Measurements from ENCODE around the gene ITGB6.

- peak; percentile 84 to 85 for TF ChIP-seq JUN (IDR thresholded peaks at IDR 0.05)
- no peak for TF ChIP-seq BHLHE40 (IDR thresholded peaks at IDR 0.05; ENCODE audit: low read depth, low read length)
Measured at GRCh38 chr2:160207804-160208654, 8.0 kb upstream of the ITGB6 start.

All from A549 (cell line).